GM10248 (cell line): ENCODE results near the gene IRF8.
A peak's percentile ranks its signal among the peaks of the same experiment; 100 is the strongest.

Experiments
- CTCF ChIA-PET: fragments of 300-600 bp; sonication (Branson Sonifier 250); formaldehyde crosslinking; extraction: SDS; loops from one replicate; lab custom pipeline; 2021; ENCODE audit warnings: antibody characterized with exemption; lab: Yijun Ruan, JAX
- POLR2A ChIA-PET: fragments of 350-650 bp; sonication (Branson Sonifier 250); formaldehyde crosslinking; extraction: SDS; loops from one replicate; lab custom pipeline; 2020; ENCODE audit warnings: antibody characterized with exemption; lab: Yijun Ruan, JAX
- DNase-seq: peaks from one replicate; pipeline ENCODE4 v3.0.0; 2012; ENCODE audit errors: extremely low spot score
- TF ChIP-seq, protein P1 (sequence below): IDR thresholded peaks from 2 replicates; pipeline ENCODE4 v1.5.1; 2012; ENCODE audit warnings: mild to moderate bottlenecking, low read depth; ENCODE audit errors: extremely low read depth, missing control alignments, control extremely low read depth

IRF8 gene

DNA sequence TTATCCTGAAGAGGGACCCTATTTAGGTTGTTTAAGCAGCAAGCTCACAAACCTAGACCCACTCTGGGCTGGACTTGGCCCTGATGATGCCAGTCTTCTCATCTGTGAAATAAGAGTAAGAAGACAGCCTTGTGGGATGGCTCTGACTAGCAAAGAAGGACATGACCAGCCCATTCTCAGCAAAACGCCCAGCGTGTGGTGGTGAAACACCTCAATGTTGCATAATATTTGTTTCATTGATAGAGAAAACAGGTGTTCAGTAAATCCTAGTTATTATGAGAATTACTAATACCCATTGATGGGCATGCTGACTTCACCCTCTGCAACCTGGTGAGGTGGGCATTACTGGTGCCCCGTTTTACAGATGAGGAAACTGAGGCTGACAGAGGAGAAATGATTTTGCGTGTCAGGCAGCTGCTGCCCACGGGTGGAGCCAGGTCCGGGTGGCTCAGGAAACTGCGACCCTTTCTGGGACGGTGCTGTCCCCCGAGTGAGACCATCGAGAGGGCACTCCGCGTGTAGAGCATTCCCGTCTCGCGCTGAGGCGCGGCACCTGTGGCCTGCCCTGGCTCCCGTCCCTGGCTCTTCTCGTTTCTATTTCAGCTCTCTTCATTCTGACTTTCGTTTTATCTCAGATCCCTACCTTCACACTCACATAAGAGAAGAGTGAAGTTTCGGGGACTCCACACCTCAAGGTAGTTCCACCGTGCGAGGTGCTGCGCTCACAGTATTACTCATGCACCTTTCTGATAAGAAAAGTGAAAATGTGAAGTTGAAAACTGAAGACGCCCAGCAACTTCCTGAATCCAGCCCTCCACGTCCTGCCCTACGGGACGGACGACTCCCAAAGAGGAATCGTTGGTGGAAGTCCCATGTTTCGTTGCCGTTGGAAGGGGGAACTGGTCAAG lies 48.5 kb downstream of the IRF8 start:
- TF ChIP-seq, protein P1, sequence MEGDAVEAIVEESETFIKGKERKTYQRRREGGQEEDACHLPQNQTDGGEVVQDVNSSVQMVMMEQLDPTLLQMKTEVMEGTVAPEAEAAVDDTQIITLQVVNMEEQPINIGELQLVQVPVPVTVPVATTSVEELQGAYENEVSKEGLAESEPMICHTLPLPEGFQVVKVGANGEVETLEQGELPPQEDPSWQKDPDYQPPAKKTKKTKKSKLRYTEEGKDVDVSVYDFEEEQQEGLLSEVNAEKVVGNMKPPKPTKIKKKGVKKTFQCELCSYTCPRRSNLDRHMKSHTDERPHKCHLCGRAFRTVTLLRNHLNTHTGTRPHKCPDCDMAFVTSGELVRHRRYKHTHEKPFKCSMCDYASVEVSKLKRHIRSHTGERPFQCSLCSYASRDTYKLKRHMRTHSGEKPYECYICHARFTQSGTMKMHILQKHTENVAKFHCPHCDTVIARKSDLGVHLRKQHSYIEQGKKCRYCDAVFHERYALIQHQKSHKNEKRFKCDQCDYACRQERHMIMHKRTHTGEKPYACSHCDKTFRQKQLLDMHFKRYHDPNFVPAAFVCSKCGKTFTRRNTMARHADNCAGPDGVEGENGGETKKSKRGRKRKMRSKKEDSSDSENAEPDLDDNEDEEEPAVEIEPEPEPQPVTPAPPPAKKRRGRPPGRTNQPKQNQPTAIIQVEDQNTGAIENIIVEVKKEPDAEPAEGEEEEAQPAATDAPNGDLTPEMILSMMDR, result no peak
- DNase-seq, result peak; percentile 85
- CTCF ChIA-PET, result interaction anchor here (0.8 to 3.8 kb wide), 8 partner anchors 10 to 128 kb away, joined by 3 to 19 read pairs (median 4); no protein-coding TSS in a partner anchor
- POLR2A ChIA-PET, result no interaction called here

DNA sequence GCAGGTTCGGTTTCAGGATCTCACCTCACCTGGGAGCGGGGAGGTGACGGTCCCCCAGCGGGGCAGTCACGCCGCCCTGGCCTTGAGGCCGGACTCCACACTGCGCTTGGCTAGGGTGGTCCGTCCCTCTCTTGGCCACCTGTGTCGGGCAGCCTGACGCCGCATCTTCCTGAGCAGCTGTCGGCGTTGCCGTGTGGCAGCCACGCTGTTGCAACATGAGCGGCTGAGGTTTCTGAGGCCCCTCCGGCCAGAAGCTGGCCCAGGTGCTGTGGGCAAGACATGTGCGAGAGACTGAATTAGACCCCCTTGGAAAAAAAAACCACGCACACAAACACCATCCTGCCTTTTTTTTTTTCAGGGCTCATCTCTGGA lies 49.2 kb downstream of the IRF8 start:
- ChIA-PET CTCF (interaction anchor here (1.3 to 2.7 kb wide), 2 partner anchors 19 to 127 kb away, joined by 7 to 9 read pairs; no protein-coding TSS in a partner anchor), POLR2A (interaction anchor here (0.5 kb wide), 1 partner anchor 393 kb away, joined by 4 read pairs; no protein-coding TSS in a partner anchor)
- peak; percentile 55 for DNase-seq
- TF ChIP-seq, protein P1, result no peak

DNA sequence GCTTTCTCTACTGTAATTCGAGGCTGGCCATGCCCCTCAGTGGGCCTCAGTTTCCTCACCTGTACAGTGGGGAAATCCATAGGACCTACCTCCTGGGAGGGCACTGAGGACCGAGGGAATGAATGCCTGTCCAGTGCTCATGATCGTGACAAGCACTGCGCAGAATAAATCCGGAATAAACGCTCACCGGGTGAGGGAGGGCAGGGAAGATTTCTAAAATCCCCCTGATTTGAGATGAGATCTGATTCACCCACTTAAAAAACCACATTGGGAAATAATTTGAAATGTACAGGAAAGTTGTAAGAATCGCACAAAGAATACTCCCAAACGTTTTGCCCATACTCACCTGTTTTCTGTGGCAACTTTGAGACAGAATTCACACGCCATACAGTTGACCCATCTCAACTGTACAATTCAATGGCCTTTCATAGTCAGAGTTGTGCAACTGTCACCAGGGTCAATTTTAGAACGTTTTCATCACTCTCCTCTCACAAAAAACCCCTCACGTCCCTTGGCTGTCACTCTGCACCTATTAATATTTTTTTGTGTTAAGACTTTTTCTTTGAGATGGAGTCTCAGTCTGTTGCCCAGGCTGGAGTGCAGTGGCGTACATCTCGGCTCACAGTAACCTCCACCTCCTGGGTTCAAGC lies 49.8 kb downstream of the IRF8 start:
- TF ChIP-seq, protein P1, result no peak
- ChIA-PET POLR2A (interaction anchor here (0.5 kb wide), 1 partner anchor 394 kb away, joined by 4 read pairs; no protein-coding TSS in a partner anchor), CTCF (interaction anchor here (1.5 to 2.7 kb wide), 2 partner anchors 39 to 127 kb away, joined by 4 to 9 read pairs; no protein-coding TSS in a partner anchor)
- DNase-seq, result no peak

DNA sequence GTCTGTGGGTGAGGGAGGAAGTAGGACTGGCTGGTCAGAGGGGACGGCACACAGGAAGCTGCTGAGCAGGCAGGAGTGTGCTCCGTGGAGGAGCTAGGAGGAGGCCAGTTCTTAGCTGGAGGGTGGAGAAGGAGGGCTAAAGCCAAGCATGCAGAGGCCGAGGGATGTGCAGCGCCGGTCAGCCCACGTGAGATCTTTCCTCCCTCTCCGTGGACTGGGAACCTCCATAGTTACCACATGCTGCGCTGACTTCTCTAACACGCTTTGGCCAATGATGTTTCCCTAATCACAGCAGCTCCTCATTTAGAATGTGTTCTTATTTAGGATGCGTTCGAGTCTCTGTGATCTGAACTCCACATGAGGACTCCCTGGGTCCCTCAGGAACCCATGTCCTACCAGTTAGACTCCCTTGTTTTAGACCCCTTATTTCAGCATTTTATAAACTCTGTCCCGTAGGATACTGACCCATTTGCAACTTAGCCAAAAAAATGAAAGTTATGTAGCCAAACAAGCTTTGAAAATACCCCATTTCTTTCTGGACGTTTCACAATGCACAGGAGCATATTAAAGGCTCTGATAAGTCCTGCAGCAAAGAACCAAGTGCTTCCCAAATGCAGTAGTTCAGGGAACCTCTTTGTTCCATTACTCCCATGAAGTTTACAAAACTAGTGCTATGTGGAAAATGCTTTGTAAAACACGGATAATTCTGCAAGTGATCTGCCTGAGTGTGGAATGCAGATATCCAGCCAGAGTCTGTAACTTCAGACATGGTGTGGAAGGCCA lies 51.4 kb downstream of the IRF8 start:
- ChIA-PET CTCF (interaction anchor here (1.3 to 2.7 kb wide), 5 partner anchors 36 to 129 kb away, joined by 4 to 9 read pairs (median 5); no protein-coding TSS in a partner anchor), POLR2A (no interaction called here)
- no peak for DNase-seq
- TF ChIP-seq, protein P1, result no peak

DNA sequence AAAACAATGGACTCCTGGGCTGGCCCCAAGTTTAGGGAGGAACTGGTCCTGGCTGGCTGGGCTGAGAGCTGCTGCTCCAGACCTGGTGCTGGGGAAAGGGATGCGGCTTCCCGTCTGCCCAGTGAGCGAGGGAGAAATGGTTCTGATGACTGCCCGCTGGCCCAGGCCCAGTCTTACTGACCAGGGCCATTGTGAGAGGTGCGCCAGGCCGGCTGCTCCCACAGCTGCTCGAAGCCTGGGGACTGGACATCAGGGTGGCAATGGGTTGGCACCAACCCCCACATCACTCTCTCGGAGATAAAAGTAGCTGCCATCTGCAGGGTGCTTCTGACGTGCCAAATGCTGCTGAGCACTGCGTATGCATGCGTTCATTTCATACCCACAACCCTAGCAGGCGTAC lies 53.2 kb downstream of the IRF8 start:
- POLR2A ChIA-PET, result no interaction called here
- TF ChIP-seq, protein P1, result no peak
- CTCF ChIA-PET, result interaction anchor here (2.8 kb wide), 1 partner anchor 9 kb away, joined by 9 read pairs; no protein-coding TSS in a partner anchor
- DNase-seq, result no peak
